MG63 (cell line): ENCODE results near the gene VAMP7. TPM values are rescaled to one million over a fixed set of nuclear protein-coding genes. Genes with fewer than 3 reads are reported as not detected.
"Not testable (repeated sequence)": the region's sequence is repeated elsewhere in the genome, so short reads cannot be mapped to it uniquely, and the experiment has no call there.

ENCODE experiments used
- DNase-seq: peaks from one replicate; pipeline ENCODE4 v3.0.0-alpha.2; 2020
- H3K27me3 ChIP-seq: fragments of 250-450 bp; sonication (Bioruptor Pico); 2 replicates; pipeline ENCODE4 v1.5.1; 2020; ENCODE audit warnings: mild to moderate bottlenecking, moderate library complexity
- H3K36me3 ChIP-seq: fragments of 250-450 bp; sonication (Bioruptor Pico); 2 replicates; pipeline ENCODE4 v1.5.1; 2020; ENCODE audit warnings: mild to moderate bottlenecking, moderate library complexity
- H3K4me3 ChIP-seq: fragments of 250-450 bp; sonication (Bioruptor Pico); 2 replicates; pipeline ENCODE4 v1.5.1; 2020; ENCODE audit warnings: mild to moderate bottlenecking, moderate library complexity
- H3K9me3 ChIP-seq: fragments of 250-450 bp; sonication (Bioruptor Pico); 2 replicates; pipeline ENCODE4 v1.5.1; 2020; ENCODE audit warnings: mild to moderate bottlenecking, moderate library complexity
- total RNA-seq: library from RNA; depleted of rRNA; stranded (reverse); fragments of >200 nt; shearing (Covaris generic); gene quantifications from 2 replicates; pipeline ENCODE4 v1.2.3, GENCODE V29; 2014; ENCODE audit warnings: low replicate concordance; rRNA removed

Gene VAMP7
- total RNA-seq, 1 experiment from 2014 or later, result 40.3 TPM

- no peaks in the 10 kb centered on the region for H3K9me3 ChIP-seq
- peaks cover 2% of the 10 kb centered on the region; the same call in 1 of the 2 replicates for H3K27me3 ChIP-seq
- no peak for DNase-seq
- no peaks in the 10 kb centered on the region for H3K36me3 ChIP-seq
- no peak overlapping the region for H3K4me3 ChIP-seq
Measured at GRCh38 chrX:155962906-155963305, 81.8 kb downstream of the VAMP7 start.

- no peaks in the 10 kb centered on the region for H3K9me3 ChIP-seq
- no peak overlapping the region for H3K4me3 ChIP-seq
- no peaks in the 10 kb centered on the region for H3K36me3 ChIP-seq
- DNase-seq, result no peak
- peaks cover 2% of the 10 kb centered on the region; the same call in 1 of the 2 replicates for H3K27me3 ChIP-seq
Measured at GRCh38 chrX:155966876-155967275, 85.7 kb downstream of the VAMP7 start.

- no peak overlapping the region for H3K4me3 ChIP-seq
- H3K27me3 ChIP-seq, result peaks cover 2% of the 10 kb centered on the region; the same call in 1 of the 2 replicates
- no peak for DNase-seq
- H3K9me3 ChIP-seq, result no peaks in the 10 kb centered on the region
- no peaks in the 10 kb centered on the region for H3K36me3 ChIP-seq
Measured at GRCh38 chrX:155967653-155968325, 86.6 kb downstream of the VAMP7 start.

GRCh38 chrX:155968326-155968661, 87.1 kb downstream of the VAMP7 start:
- H3K36me3 ChIP-seq, result no peaks in the 10 kb centered on the region
- no peaks in the 10 kb centered on the region for H3K9me3 ChIP-seq
- peaks cover 2% of the 10 kb centered on the region; the same call in 1 of the 2 replicates for H3K27me3 ChIP-seq
- DNase-seq, result no peak
- H3K4me3 ChIP-seq, result no peak overlapping the region

GRCh38 chrX:155968791-155969190, 87.6 kb downstream of the VAMP7 start:
- DNase-seq, result no peak
- H3K4me3 ChIP-seq, result no peak overlapping the region
- H3K36me3 ChIP-seq, result no peaks in the 10 kb centered on the region
- H3K27me3 ChIP-seq, result peaks cover 2% of the 10 kb centered on the region; the same call in 1 of the 2 replicates
- no peaks in the 10 kb centered on the region for H3K9me3 ChIP-seq

GRCh38 chrX:155971658-155972057, 90.5 kb downstream of the VAMP7 start:
- not testable (repeated sequence) for H3K36me3 ChIP-seq, H3K4me3 ChIP-seq, H3K9me3 ChIP-seq, DNase-seq, H3K27me3 ChIP-seq

GRCh38 chrX:155972241-155972640, 91.1 kb downstream of the VAMP7 start:
- H3K27me3 ChIP-seq, DNase-seq: not testable (repeated sequence)

GRCh38 chrX:155983326-155983725, 102.2 kb downstream of the VAMP7 start:
- no peak overlapping the region for H3K4me3 ChIP-seq
- H3K36me3 ChIP-seq, result no peaks in the 10 kb centered on the region
- H3K9me3 ChIP-seq, result no peaks in the 10 kb centered on the region
- H3K27me3 ChIP-seq, result no peaks in the 10 kb centered on the region
- no peak for DNase-seq

More at GRCh38 chrX:155972241-155972640, 91.1 kb downstream of the VAMP7 start:
- not testable (repeated sequence) for H3K9me3 ChIP-seq, H3K4me3 ChIP-seq, H3K36me3 ChIP-seq

- Histone ChIP-seq H3K36me3 (no peaks in the 10 kb centered on the region), H3K9me3 (no peaks in the 10 kb centered on the region), H3K4me3 (no peak overlapping the region), H3K27me3 (no peaks in the 10 kb centered on the region)
- DNase-seq, result no peak
Measured at GRCh38 chrX:155985208-155985607, 104.1 kb downstream of the VAMP7 start.

GRCh38 chrX:155986995-155987394, 105.8 kb downstream of the VAMP7 start:
- H3K9me3 ChIP-seq, H3K4me3 ChIP-seq, DNase-seq, H3K36me3 ChIP-seq, H3K27me3 ChIP-seq: not testable (repeated sequence)

- H3K9me3 ChIP-seq, result no peaks in the 10 kb centered on the region
- H3K27me3 ChIP-seq, result peaks cover 4% of the 10 kb centered on the region; the same call in 1 of the 2 replicates
- H3K4me3 ChIP-seq, result no peak overlapping the region
- no peak for DNase-seq
- no peaks in the 10 kb centered on the region for H3K36me3 ChIP-seq
Measured at GRCh38 chrX:155988859-155989258, 107.7 kb downstream of the VAMP7 start.

Other genes starting within 250 kb of the VAMP7 start
- not detected in 2 replicates for gene IL9R, start 116.4 kb downstream of the VAMP7 start, total RNA-seq